Natural killer cell (primary cell): ENCODE results near the gene CRAMP1. TPM values are rescaled to one million over a fixed set of nuclear protein-coding genes. Genes with fewer than 3 reads are reported as not detected.

Experiments
- ATAC-seq, 3 donors: fragments of 150-1000 bp in 2 of 3; fragments of 200-7000 bp in 1 of 3; cut with Tn5 transposase; 1 replicate in 1 of 3; 2 replicates in 2 of 3; pipeline ENCODE4 v1.10.0; 2021; ENCODE audit warnings: mild to moderate bottlenecking in 2 of 3, moderate library complexity in 2 of 3
- DNase-seq, 2 donors: peaks; one replicate each; pipeline versions ENCODE4 v3.0.0 to v3.0.0-alpha.2; 2013 to 2021; ENCODE audit warnings: mixed read lengths in 1 of 2
- H3K27ac ChIP-seq: one replicate; pipeline ENCODE4 v1.5.1; 2013; ENCODE audit warnings: mild to moderate bottlenecking, low read length
- H3K27me3 ChIP-seq: one replicate; pipeline ENCODE4 v1.6.1; 2013; ENCODE audit warnings: low read length; ENCODE audit not compliant: control insufficient read depth, insufficient read depth
- H3K36me3 ChIP-seq: one replicate; pipeline ENCODE4 v1.6.1; 2013; ENCODE audit warnings: low read length; ENCODE audit not compliant: control insufficient read depth, insufficient read depth
- H3K4me1 ChIP-seq: one replicate; pipeline ENCODE4 v1.6.1; 2013; ENCODE audit warnings: low read length; ENCODE audit not compliant: control insufficient read depth, insufficient read depth
- H3K4me3 ChIP-seq: one replicate; pipeline ENCODE4 v1.5.1; 2013; ENCODE audit warnings: low read length
- H3K9me3 ChIP-seq: one replicate; pipeline ENCODE4 v1.6.1; 2013; ENCODE audit warnings: low read length; ENCODE audit not compliant: control insufficient read depth, insufficient read depth
- H3K27ac Mint-ChIP-seq, 2 donors: one replicate each; pipeline ENCODE4 v1.8.0; 2022; ENCODE audit warnings: mild to moderate bottlenecking in 2 of 2, mixed read lengths in 2 of 2, moderate library complexity in 1 of 2
- H3K27me3 Mint-ChIP-seq, 2 donors: one replicate each; pipeline ENCODE4 v1.8.0; 2022; ENCODE audit warnings: low read depth in 2 of 2, mixed read lengths in 2 of 2
- H3K36me3 Mint-ChIP-seq: one replicate; pipeline ENCODE4 v1.8.0; 2022; ENCODE audit warnings: mixed read lengths
- H3K4me1 Mint-ChIP-seq, 2 donors: one replicate each; pipeline ENCODE4 v1.8.0; 2022; ENCODE audit warnings: mixed read lengths in 2 of 2
- H3K4me3 Mint-ChIP-seq: one replicate; pipeline ENCODE4 v1.8.0; 2022; ENCODE audit warnings: mild to moderate bottlenecking, moderate library complexity, mixed read lengths
- H3K9me3 Mint-ChIP-seq, 2 donors: one replicate each; pipeline ENCODE4 v1.8.0; 2022; ENCODE audit warnings: mixed read lengths in 2 of 2
- WGBS: methylation state at CpG from one replicate; pipeline ENCODE4 v1.1.7; 2013; ENCODE audit warnings: missing lambda C conversion rate; ENCODE audit not compliant: insufficient coverage; 5-methylcytosine and 5-hydroxymethylcytosine counted together
- intact Hi-C: fragments of 100-400 bp; cut with micrococcal nuclease; formaldehyde crosslinking; loops from one replicate; pipeline ENCODE4 v1.14.2; 2022
- total RNA-seq, 4 donors: library from RNA; stranded (reverse); fragments of 120-200 nt in 1 of 4; gene quantifications; one replicate each; pipeline versions ENCODE4 v1.2.3 to v1.2.4, GENCODE V29; 2013 to 2022
- TF ChIP-seq, protein P1 (sequence below): fragments of 200-600 bp; IDR thresholded peaks from one replicate; pipeline ENCODE4 v1.8.0; 2022; ENCODE audit warnings: antibody characterized with exemption

The CRAMP1 gene
- total RNA-seq, 3 donors from 2014 or later (not counting 1 experiment from before 2014, with no cell fraction given): 47.8 to 49.8 (median 49.6) TPM

DNA sequence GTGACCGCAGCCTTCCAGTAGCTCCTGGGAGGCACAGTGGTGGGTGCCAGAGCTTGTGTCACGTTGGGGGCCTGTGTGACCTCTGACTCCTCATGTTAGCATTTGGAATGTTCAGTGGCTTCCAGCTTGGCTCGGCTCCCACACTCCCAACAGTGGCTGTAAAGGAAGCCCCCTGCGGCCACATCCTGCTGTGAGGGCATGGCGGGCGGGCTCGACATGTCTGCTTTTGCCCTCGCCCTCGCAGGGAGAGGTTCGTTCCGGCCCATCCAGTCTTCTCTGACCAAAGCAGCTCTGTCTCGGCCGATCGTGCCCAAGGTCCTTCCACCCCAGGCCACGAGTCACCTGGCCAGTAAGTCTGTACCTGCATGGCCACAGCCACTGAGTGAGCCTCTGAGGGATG lies 53.7 kb downstream of the CRAMP1 start:
- Mint-ChIP-seq H3K4me3 (no peak overlapping the region), H3K27me3 (no peaks in the 10 kb centered on the region), H3K9me3 (no peaks in the 10 kb centered on the region), H3K36me3 (no peaks in the 10 kb centered on the region), H3K27ac (no peak overlapping the region), H3K4me1 (no peaks in the 10 kb centered on the region)
- H3K27me3 ChIP-seq: no peaks in the 10 kb centered on the region
- TF ChIP-seq, protein P1, sequence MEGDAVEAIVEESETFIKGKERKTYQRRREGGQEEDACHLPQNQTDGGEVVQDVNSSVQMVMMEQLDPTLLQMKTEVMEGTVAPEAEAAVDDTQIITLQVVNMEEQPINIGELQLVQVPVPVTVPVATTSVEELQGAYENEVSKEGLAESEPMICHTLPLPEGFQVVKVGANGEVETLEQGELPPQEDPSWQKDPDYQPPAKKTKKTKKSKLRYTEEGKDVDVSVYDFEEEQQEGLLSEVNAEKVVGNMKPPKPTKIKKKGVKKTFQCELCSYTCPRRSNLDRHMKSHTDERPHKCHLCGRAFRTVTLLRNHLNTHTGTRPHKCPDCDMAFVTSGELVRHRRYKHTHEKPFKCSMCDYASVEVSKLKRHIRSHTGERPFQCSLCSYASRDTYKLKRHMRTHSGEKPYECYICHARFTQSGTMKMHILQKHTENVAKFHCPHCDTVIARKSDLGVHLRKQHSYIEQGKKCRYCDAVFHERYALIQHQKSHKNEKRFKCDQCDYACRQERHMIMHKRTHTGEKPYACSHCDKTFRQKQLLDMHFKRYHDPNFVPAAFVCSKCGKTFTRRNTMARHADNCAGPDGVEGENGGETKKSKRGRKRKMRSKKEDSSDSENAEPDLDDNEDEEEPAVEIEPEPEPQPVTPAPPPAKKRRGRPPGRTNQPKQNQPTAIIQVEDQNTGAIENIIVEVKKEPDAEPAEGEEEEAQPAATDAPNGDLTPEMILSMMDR: no peak
- no peak overlapping the region for H3K27ac ChIP-seq
- DNase-seq: no peak
- H3K4me3 ChIP-seq: no peak overlapping the region
- H3K9me3 ChIP-seq: no peaks in the 10 kb centered on the region
- ATAC-seq: no peak
- intact Hi-C loops: no loop called here
- peaks cover 82% of the 10 kb centered on the region for H3K36me3 ChIP-seq
- WGBS: 95% methylated on average over 15 of the region's 15 CpGs
- H3K4me1 ChIP-seq: no peaks in the 10 kb centered on the region

DNA sequence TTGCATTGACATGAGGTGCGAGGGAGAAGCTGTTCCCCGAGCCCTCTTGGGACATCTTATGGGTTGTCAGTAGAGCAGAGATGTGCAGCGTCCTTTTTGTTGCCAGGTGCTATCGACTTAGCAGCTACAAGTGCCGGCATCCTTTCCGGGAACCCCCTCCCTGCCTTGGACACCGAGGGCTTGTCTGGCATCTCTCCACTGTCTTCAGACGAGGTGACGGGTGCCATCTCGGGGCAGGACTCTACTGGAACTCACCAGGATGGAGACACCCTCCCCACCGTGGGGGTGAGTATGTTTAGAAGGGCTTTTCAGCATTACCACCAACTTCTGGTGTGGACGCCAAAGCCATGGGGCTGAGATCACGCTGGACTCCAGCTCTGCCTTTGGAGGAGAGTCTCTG lies 54.2 kb downstream of the CRAMP1 start:
- TF ChIP-seq, protein P1: no peak
- WGBS: 97% methylated on average over 13 of the region's 13 CpGs
- ATAC-seq: no peak
- Histone ChIP-seq H3K9me3 (no peaks in the 10 kb centered on the region), H3K27ac (no peak overlapping the region), H3K36me3 (peaks cover 86% of the 10 kb centered on the region), H3K27me3 (no peaks in the 10 kb centered on the region), H3K4me1 (no peaks in the 10 kb centered on the region), H3K4me3 (no peak overlapping the region)
- Mint-ChIP-seq H3K36me3 (no peaks in the 10 kb centered on the region), H3K27ac (no peak overlapping the region), H3K27me3 (no peaks in the 10 kb centered on the region), H3K4me3 (no peak overlapping the region), H3K9me3 (no peaks in the 10 kb centered on the region), H3K4me1 (no peaks in the 10 kb centered on the region)
- DNase-seq: no peak
- intact Hi-C loops: no loop called here

DNA sequence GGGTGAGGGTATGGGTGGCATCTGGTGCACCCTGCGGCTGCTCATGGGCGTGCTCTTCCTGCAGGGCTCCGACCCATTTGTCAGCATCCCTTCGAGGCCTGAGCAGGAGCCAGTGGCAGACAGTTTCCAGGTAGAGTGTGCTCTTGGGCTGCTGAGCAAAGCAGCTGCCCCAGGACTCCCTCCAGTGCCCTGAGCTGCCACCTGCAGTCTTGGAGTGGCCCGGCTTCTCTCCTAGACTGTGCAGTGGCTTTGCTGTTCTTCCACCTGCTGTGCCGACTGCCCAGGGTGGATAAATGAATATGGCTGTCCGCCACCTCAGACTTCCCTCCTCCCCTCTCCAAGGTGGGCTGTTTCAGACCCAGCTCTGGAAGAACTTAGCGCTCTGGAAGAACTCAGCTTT lies 55.1 kb downstream of the CRAMP1 start:
- 93% methylated on average over 7 of the region's 8 CpGs for WGBS
- H3K27ac ChIP-seq: no peak overlapping the region
- Mint-ChIP-seq H3K9me3 (no peaks in the 10 kb centered on the region), H3K27ac (no peak overlapping the region), H3K36me3 (no peaks in the 10 kb centered on the region), H3K4me3 (no peak overlapping the region), H3K27me3 (no peaks in the 10 kb centered on the region), H3K4me1 (no peaks in the 10 kb centered on the region)
- H3K27me3 ChIP-seq: no peaks in the 10 kb centered on the region
- H3K9me3 ChIP-seq: no peaks in the 10 kb centered on the region
- no peak for ATAC-seq
- no peak overlapping the region for H3K4me3 ChIP-seq
- TF ChIP-seq, protein P1: no peak
- H3K36me3 ChIP-seq: peaks cover 87% of the 10 kb centered on the region
- intact Hi-C loops: no loop called here
- no peak for DNase-seq
- no peaks in the 10 kb centered on the region for H3K4me1 ChIP-seq

DNA sequence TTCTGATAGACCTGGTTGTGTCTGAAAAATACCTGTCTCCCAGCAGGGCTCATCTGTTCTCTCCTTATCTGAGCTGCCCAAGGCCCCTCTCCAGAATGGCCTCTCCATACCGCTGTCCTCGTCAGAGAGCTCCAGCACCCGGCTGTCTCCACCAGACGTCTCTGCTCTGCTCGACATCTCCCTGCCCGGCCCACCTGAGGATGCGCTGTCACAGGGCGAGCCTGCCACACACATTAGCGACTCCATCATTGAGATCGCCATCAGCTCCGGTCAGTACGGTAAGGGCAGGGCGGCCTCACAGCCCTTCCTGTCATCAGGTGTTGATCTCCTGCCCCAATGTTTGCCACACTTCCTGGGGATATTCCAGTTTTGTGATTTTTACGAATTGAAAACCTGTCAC lies 55.8 kb downstream of the CRAMP1 start:
- 96% methylated on average over 14 of the region's 14 CpGs for WGBS

More for the DNA sequence above, 55.8 kb downstream of the CRAMP1 start:
- no peak for ATAC-seq
- TF ChIP-seq, protein P1: no peak
- Histone ChIP-seq H3K9me3 (no peaks in the 10 kb centered on the region), H3K27me3 (no peaks in the 10 kb centered on the region), H3K27ac (no peak overlapping the region), H3K36me3 (peaks cover 86% of the 10 kb centered on the region), H3K4me3 (no peak overlapping the region), H3K4me1 (no peaks in the 10 kb centered on the region)
- peaks cover 3% of the 10 kb centered on the region for H3K36me3 Mint-ChIP-seq
- no peaks in the 10 kb centered on the region for H3K27me3 Mint-ChIP-seq
- H3K4me1 Mint-ChIP-seq: no peaks in the 10 kb centered on the region
- H3K27ac Mint-ChIP-seq: no peak overlapping the region
- intact Hi-C loops: no loop called here
- H3K9me3 Mint-ChIP-seq: no peaks in the 10 kb centered on the region
- H3K4me3 Mint-ChIP-seq: no peak overlapping the region
- DNase-seq: no peak
